ENCODE measurements around the gene PINLYP.
A peak's percentile ranks its signal among the peaks of the same experiment; 100 is the strongest.

The PINLYP gene

DNA sequence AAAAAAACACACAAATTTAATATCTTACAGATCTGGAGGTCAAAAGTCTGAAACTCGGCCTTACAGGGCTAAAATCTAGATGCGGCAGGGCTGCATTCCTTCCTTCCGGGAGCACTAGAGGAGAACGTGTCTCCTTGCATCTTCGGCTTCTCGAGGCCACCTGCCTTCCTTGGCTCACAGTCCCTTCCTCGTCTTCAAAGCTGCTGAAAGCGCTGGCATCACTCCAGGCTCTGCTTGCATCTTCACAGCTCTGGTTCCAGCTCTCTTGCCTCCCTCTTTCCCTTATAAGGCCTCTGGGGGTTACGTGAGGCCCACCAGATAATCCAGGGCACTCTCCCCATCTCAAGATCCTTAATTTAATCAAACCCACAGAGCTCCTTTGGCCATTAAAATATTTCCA lies 10.8 kb upstream of the PINLYP start:
- POLR2A ChIA-PET (ENCODE audit: low non-redundant PET), result interaction anchor here (0.5 kb wide), 1 partner anchor 31 kb away, joined by 3 read pairs; the partner anchor contains the start of gene IRGQ

DNA sequence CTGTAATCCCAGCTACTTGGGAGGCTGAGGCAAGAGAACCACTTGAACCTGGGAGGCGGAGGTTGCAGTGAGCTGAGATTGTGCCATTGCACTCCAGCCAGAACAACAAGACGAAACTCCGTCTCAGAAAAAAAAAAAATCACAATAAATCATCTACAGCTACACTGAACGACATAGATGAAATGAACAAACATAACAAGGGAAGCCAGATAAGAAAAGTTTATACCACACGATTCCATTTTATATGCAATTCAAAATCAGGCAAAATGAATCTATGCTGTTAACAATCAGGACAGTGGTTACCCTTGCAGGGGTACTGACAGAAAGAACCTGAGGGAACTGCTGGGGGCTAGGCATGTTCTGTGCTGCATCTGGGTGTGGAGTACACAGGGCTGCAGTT lies 5.9 kb upstream of the PINLYP start:
- ChIA-PET POLR2A (ENCODE audit: low non-redundant PET) (interaction anchor here (0.6 kb wide), 1 partner anchor 25 kb away, joined by 4 read pairs; no protein-coding TSS in a partner anchor), CTCF (no interaction called here)
- no peak for DNase-seq (ENCODE audit: low spot score)
- no peak overlapping the region for H3K27ac ChIP-seq
- TF ChIP-seq, protein P1, sequence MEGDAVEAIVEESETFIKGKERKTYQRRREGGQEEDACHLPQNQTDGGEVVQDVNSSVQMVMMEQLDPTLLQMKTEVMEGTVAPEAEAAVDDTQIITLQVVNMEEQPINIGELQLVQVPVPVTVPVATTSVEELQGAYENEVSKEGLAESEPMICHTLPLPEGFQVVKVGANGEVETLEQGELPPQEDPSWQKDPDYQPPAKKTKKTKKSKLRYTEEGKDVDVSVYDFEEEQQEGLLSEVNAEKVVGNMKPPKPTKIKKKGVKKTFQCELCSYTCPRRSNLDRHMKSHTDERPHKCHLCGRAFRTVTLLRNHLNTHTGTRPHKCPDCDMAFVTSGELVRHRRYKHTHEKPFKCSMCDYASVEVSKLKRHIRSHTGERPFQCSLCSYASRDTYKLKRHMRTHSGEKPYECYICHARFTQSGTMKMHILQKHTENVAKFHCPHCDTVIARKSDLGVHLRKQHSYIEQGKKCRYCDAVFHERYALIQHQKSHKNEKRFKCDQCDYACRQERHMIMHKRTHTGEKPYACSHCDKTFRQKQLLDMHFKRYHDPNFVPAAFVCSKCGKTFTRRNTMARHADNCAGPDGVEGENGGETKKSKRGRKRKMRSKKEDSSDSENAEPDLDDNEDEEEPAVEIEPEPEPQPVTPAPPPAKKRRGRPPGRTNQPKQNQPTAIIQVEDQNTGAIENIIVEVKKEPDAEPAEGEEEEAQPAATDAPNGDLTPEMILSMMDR (conservative IDR thresholded peaks at IDR 0.05; ENCODE audit: low read depth), result no peak

More for the DNA sequence above, 10.8 kb upstream of the PINLYP start:
- H3K27ac ChIP-seq, result no peak overlapping the region
- no peak for DNase-seq (ENCODE audit: low spot score)
- CTCF ChIA-PET, result interaction anchor here (2.5 kb wide), 1 partner anchor 10 kb away, joined by 8 read pairs; no protein-coding TSS in a partner anchor
- TF ChIP-seq, protein P1 (conservative IDR thresholded peaks at IDR 0.05; ENCODE audit: low read depth), result no peak

DNA sequence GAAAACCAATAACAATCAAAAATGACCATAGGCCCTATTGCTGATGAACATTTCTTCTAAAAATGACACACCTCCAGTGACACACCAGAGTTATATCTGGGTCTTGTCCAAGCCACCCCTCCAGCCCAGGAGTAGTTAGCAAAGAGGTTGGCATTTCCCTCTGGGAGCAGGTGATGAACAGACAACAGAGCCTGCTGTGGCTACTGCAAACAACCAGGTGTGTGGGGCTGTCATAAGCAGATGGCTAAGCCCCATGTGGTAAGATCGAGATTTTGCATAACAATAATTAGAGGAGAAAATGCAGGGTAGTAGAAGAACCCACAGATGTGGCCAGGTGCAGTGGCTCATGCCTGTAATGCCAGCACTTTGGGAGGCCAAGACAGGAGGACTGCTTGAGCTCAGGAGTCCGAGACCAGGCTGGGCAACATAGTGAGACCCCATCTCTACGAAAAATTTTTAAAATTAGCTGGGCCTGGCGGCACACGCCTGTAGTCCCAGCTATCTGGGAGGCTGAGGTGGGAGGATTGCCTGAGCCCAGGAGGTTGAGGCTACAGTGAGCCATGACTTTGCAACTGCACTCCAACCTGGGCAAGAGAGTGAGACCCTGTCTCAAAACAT lies 5.3 kb upstream of the PINLYP start:
- peak; percentile 42 for DNase-seq (ENCODE audit: low spot score)
- ChIA-PET CTCF (interaction anchor here (1.6 kb wide), 1 partner anchor 15 kb away, joined by 6 read pairs; no protein-coding TSS in a partner anchor), POLR2A (ENCODE audit: low non-redundant PET) (no interaction called here)
- TF ChIP-seq, protein P1 (conservative IDR thresholded peaks at IDR 0.05; ENCODE audit: low read depth), result no peak
- H3K27ac ChIP-seq, result peak overlapping the region; percentile 40

DNA sequence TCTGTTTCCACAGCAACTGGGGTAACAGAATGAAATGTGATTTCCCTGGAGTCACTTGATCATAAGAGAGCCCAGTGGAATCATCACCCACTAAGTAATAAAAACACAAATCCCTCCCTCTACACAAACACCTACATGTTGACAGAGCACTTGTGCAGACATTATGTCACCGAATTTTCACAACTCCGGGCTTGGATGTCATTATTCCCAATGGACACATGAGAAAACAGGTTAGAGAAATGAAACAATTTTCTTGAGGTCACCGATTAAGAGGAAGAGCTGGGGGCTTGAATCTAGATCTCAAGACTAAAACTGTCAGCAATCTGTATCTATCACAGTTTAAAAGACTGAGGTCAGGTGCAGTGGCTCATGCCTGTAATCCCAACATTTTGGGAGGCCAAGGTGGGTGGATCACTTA lies 3.4 kb upstream of the PINLYP start:
- POLR2A ChIA-PET (ENCODE audit: low non-redundant PET), result no interaction called here
- 0 out of 2 replicates have a peak overlapping the region, but pooled peaks have one; percentile 40 for H3K27ac ChIP-seq
- CTCF ChIA-PET, result interaction anchor here (0.6 to 1.0 kb wide), 2 partner anchors 125 to 212 kb away, joined by 3 read pairs; no protein-coding TSS in a partner anchor
- TF ChIP-seq, protein P1 (conservative IDR thresholded peaks at IDR 0.05; ENCODE audit: low read depth), result no peak
- no peak for DNase-seq (ENCODE audit: low spot score)

DNA sequence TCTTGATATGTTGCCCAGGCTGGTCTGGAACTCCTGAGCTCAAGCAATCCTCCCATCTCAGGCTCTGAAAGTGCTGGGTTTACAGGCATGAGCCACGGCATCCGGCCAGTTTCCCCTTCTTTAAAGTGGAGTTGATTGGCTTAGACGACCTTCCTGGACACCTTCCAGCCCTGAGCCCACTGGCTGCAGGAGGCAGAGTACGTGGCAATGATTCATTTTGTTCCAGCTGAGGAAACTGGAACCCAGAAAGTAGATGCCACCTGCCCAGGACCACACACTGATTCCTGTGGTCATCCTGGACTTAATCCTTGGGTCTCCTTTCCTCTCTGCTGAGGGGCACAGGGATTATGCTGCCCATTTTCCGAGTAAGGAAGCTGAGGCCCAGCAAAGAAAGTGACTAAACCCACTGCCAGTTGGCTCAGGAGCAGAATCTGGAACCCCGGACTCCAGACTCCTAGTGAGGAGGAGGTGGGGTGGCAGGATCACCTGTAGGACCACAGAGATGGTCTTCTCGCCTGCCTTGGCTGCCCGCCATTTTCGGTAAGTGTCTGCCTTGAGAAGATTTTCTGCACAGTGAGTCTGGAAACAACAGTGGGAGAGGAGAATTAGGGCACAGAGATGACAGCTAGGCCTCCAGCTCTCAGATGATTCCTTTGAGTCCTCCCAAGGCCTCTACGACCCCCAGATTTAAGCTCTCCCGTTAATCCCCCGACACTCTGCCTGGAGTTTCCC lies 1.0 kb upstream of the PINLYP start:
- ChIA-PET CTCF (interaction anchor here (0.6 to 1.4 kb wide), 5 partner anchors 19 to 1293 kb away, joined by 3 to 9 read pairs (median 3); no protein-coding TSS in a partner anchor), POLR2A (ENCODE audit: low non-redundant PET) (interaction anchor here (1.3 kb wide), 1 partner anchor 10 kb away, joined by 3 read pairs; no protein-coding TSS in a partner anchor)
- TF ChIP-seq, protein P1 (conservative IDR thresholded peaks at IDR 0.05; ENCODE audit: low read depth), result no peak
- H3K27ac ChIP-seq, result peak overlapping the region; percentile 80
- no peak for DNase-seq (ENCODE audit: low spot score)

Measured in RWPE1 (cell line).